PC-9 (cell line): ENCODE results near the gene SLC26A4.

ENCODE experiments used
- EZH2 ChIP-seq: fragments of 200-600 bp; sonication (generic); IDR thresholded peaks from 2 replicates; pipeline ENCODE4 v1.8.0; 2017; ENCODE audit warnings: antibody characterized with exemption, low read depth
- TF ChIP-seq, protein P1 (sequence below): fragments of 200-600 bp; sonication (generic); conservative IDR thresholded peaks from 2 replicates; pipeline ENCODE4 v1.6.1; 2017; ENCODE audit warnings: mixed run types, antibody characterized with exemption, mild to moderate bottlenecking, moderate library complexity

DNA sequence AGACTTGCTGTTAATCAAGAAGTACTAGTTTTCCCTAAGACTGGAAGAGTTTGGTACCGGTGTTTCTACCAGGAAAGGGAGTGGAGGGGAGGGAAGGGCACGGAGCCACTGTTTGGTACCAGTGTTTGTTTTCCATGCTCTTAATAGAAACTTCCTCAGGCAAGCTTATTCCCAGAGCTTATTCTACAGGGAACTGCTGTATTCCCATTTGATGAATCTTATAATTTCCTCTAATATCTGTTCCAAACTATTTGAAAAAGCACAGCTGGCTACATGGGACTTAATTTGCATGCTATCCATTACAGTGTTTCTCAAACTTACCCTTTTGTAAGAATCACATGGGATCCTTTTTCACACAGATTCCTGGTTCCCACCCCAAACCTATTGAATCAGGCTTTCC lies 23.7 kb downstream of the SLC26A4 start:
- TF ChIP-seq, protein P1, sequence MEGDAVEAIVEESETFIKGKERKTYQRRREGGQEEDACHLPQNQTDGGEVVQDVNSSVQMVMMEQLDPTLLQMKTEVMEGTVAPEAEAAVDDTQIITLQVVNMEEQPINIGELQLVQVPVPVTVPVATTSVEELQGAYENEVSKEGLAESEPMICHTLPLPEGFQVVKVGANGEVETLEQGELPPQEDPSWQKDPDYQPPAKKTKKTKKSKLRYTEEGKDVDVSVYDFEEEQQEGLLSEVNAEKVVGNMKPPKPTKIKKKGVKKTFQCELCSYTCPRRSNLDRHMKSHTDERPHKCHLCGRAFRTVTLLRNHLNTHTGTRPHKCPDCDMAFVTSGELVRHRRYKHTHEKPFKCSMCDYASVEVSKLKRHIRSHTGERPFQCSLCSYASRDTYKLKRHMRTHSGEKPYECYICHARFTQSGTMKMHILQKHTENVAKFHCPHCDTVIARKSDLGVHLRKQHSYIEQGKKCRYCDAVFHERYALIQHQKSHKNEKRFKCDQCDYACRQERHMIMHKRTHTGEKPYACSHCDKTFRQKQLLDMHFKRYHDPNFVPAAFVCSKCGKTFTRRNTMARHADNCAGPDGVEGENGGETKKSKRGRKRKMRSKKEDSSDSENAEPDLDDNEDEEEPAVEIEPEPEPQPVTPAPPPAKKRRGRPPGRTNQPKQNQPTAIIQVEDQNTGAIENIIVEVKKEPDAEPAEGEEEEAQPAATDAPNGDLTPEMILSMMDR = no peak
- TF ChIP-seq EZH2 = no peak
